GM12878 (cell line): ENCODE data around the gene ANKRD53. TPM values are rescaled to one million over a fixed set of nuclear protein-coding genes. Genes with fewer than 3 reads are reported as not detected.

Experiments
- ATAC-seq: fragments of 200-7000 bp; cut with Tn5 transposase; 3 replicates; pipeline ENCODE4 v1.9.1; 2020; ENCODE audit warnings: mild to moderate bottlenecking, moderate library complexity
- BruUV-seq: library from RNA; stranded (reverse); fragments of 400-500 nt; replicated peaks from 2 replicates; lab custom pipeline; 2021; lab: Mats Ljungman, UMichigan
- CTCF ChIA-PET: fragments of 300-600 bp; sonication (Branson Sonifier 250); formaldehyde crosslinking; extraction: SDS; loops from one replicate; lab custom pipeline; 2021; ENCODE audit warnings: inconsistent platforms; lab: Yijun Ruan, JAX
- POLR2A ChIA-PET: fragments of 350-600 bp; formaldehyde crosslinking; extraction: SDS; loops from one replicate; lab custom pipeline; 2021; ENCODE audit warnings: inconsistent platforms; lab: Charles Lee
- RAD21 ChIA-PET: fragments of 300-600 bp; sonication (Branson Sonifier 250); formaldehyde crosslinking; loops from one replicate; lab custom pipeline; 2023; ENCODE audit warnings: antibody characterized with exemption; ENCODE audit not compliant: unreplicated experiment; lab: Charles Lee
- SMC1A ChIA-PET: fragments of 300-600 bp; sonication (Branson Sonifier 250); formaldehyde crosslinking; loops from one replicate; lab custom pipeline; 2023; ENCODE audit not compliant: unreplicated experiment, uncharacterized antibody; lab: Charles Lee
- DNase-seq: peaks from one replicate; pipeline ENCODE4 v3.0.0-alpha.2; 2011; ENCODE audit warnings: low read depth, low spot score
- FAIRE-seq: peaks from 3 replicates; lab custom pipeline; 2011; peaks lifted over from hg19 to GRCh38; lab: Jason Lieb, UNC
- H2AFZ ChIP-seq: 2 replicates; pipeline ENCODE4 v1.6.0; 2011; ENCODE audit warnings: low read depth, low read length, control low read depth; ENCODE audit not compliant: control insufficient read depth
- H3K27ac ChIP-seq: 2 replicates; pipeline ENCODE4 v1.5.1; 2011; ENCODE audit warnings: control low read depth; ENCODE audit not compliant: control insufficient read depth, insufficient read depth
- H3K27me3 ChIP-seq, 2 experiments: replicated peaks in 1 of 2; 2 replicates each; pipeline versions ENCODE4 v1.6.0 to v1.6.1; 2011; ENCODE audit warnings: low read length in 1 of 2; ENCODE audit not compliant: control insufficient read depth in 2 of 2, insufficient read depth in 2 of 2
- H3K36me3 ChIP-seq, 2 experiments: 2 replicates each; pipeline ENCODE4 v1.5.1; 2011; ENCODE audit warnings: low read length in 1 of 2; ENCODE audit not compliant: control insufficient read depth in 2 of 2, insufficient read depth in 2 of 2
- H3K4me1 ChIP-seq: 2 replicates; pipeline ENCODE4 v1.6.1; 2011; ENCODE audit warnings: mild to moderate bottlenecking, low read length, moderate library complexity, mixed read lengths; ENCODE audit not compliant: control insufficient read depth, insufficient read depth
- H3K4me2 ChIP-seq: 2 replicates; pipeline ENCODE4 v1.6.0; 2011; ENCODE audit warnings: control low read depth; ENCODE audit not compliant: control insufficient read depth, insufficient read depth
- H3K4me3 ChIP-seq: fragments of 200-600 bp; sonication (generic); 2 replicates; pipeline ENCODE4 v1.5.1; 2016
- H3K79me2 ChIP-seq: 2 replicates; pipeline ENCODE4 v1.6.0; 2011; ENCODE audit warnings: low read length; ENCODE audit not compliant: control insufficient read depth, insufficient read depth
- H3K9ac ChIP-seq: 2 replicates; pipeline ENCODE4 v1.8.0; 2011; ENCODE audit warnings: low read length, control low read depth, mixed read lengths; ENCODE audit not compliant: control insufficient read depth, insufficient read depth
- H3K9me3 ChIP-seq: replicated peaks from 3 replicates; pipeline ENCODE4 v1.5.1; 2011; ENCODE audit warnings: mild to moderate bottlenecking, low read length; ENCODE audit not compliant: control insufficient read depth, insufficient read depth
- H4K20me1 ChIP-seq: 2 replicates; pipeline ENCODE4 v1.6.0; 2011; ENCODE audit not compliant: control insufficient read depth, insufficient read depth
- FOS ChIP-seq: IDR thresholded peaks from 3 replicates; pipeline ENCODE4 v1.6.1; 2011; ENCODE audit warnings: borderline replicate concordance; ENCODE audit not compliant: insufficient read length; ENCODE audit errors: extremely low read depth
- FOXK2 ChIP-seq: fragments of 450-650 bp; IDR thresholded peaks from 2 replicates; pipeline ENCODE4 v1.6.1; 2017; ENCODE audit warnings: mild to moderate bottlenecking, moderate library complexity
- KAT2A ChIP-seq: conservative IDR thresholded peaks from 2 replicates; pipeline ENCODE4 v1.6.1; 2011; ENCODE audit warnings: low read depth, low read length; ENCODE audit not compliant: control insufficient read depth
- NFYA ChIP-seq: IDR thresholded peaks from 2 replicates; pipeline ENCODE4 v1.6.1; 2011; ENCODE audit warnings: low read depth, mild to moderate bottlenecking, low read length, improper control_type of control experiment, borderline replicate concordance
- NKRF ChIP-seq: fragments of 450-650 bp; conservative IDR thresholded peaks from 2 replicates; pipeline ENCODE4 v1.6.1; 2017; ENCODE audit warnings: mild to moderate bottlenecking, moderate library complexity
- NR2C2 ChIP-seq: IDR thresholded peaks from 2 replicates; pipeline ENCODE4 v1.6.1; 2011; ENCODE audit warnings: borderline replicate concordance, low read depth; ENCODE audit not compliant: control insufficient read depth, insufficient read length
- PML ChIP-seq: IDR thresholded peaks from 2 replicates; pipeline ENCODE4 v1.6.1; 2012; ENCODE audit warnings: low read length, inconsistent platforms
- RCOR1 ChIP-seq: conservative IDR thresholded peaks from 2 replicates; pipeline ENCODE4 v1.6.1; 2012; ENCODE audit warnings: low read depth, low read length, improper control_type of control experiment
- SIN3A ChIP-seq: IDR thresholded peaks from 2 replicates; pipeline ENCODE4 v1.6.1; 2012; ENCODE audit warnings: low read depth, low read length, improper control_type of control experiment
- SMARCA5 ChIP-seq: fragments of 450-650 bp; IDR thresholded peaks from 2 replicates; pipeline ENCODE4 v1.6.1; 2017; ENCODE audit warnings: mild to moderate bottlenecking
- SUZ12 ChIP-seq: fragments of 200-600 bp; sonication (generic); IDR thresholded peaks from one replicate; pipeline ENCODE4 v1.6.1; 2018; ENCODE audit warnings: antibody characterized with exemption, mild to moderate bottlenecking; ENCODE audit not compliant: unreplicated experiment
- TAF1 ChIP-seq: IDR thresholded peaks from 2 replicates; pipeline ENCODE4 v1.6.1; 2011; ENCODE audit warnings: mild to moderate bottlenecking, low read depth, low read length, borderline replicate concordance
- TBL1XR1 ChIP-seq: IDR thresholded peaks from 2 replicates; pipeline ENCODE4 v1.6.1; 2012; ENCODE audit warnings: low read depth, low read length, improper control_type of control experiment
- WRNIP1 ChIP-seq: IDR thresholded peaks from 2 replicates; pipeline ENCODE4 v1.6.1; 2011; ENCODE audit warnings: low read depth, low read length, improper control_type of control experiment, borderline replicate concordance
- ZNF217 ChIP-seq: fragments of 450-650 bp; IDR thresholded peaks from 2 replicates; pipeline ENCODE4 v1.6.1; 2017; ENCODE audit warnings: antibody characterized with exemption, mild to moderate bottlenecking
- ZNF622 ChIP-seq: fragments of 450-650 bp; IDR thresholded peaks from 2 replicates; pipeline ENCODE4 v1.6.1; 2017; ENCODE audit warnings: mild to moderate bottlenecking, inconsistent platforms
- WGBS: methylation state at CpG from one replicate; pipeline ENCODE4 v1.1.6; 2016; ENCODE audit warnings: low lambda C conversion rate; ENCODE audit not compliant: insufficient replicate concordance, insufficient coverage; ENCODE audit errors: missing lambda C conversion rate; 5-methylcytosine and 5-hydroxymethylcytosine counted together
- in situ Hi-C: fragments of 300-500 bp; cut with MboI; formaldehyde crosslinking; loops from 9 replicates; pipeline ENCODE4 v1.14.3; 2018; ENCODE audit warnings: mixed read lengths
- intact Hi-C: fragments of 100-400 bp; cut with micrococcal nuclease; formaldehyde crosslinking; loops from one replicate; pipeline ENCODE4 v1.14.2; 2022; ENCODE audit not compliant: unreplicated experiment
- polyA plus RNA-seq, 11 experiments: library from polyadenylated mRNA; depleted of rRNA in 4 of 11; unstranded in 6 of 11; stranded (reverse) in 5 of 11; fragments of >200 nt; fragmentation: Nextera tagmentation in 4 of 11; fragmentation: Illumina TruSeq in 1 of 11; extraction: Ambion mirVana in 4 of 11; extraction: Trizol in 1 of 11; gene quantifications; 1 replicate in 1 of 11; 2 replicates in 10 of 11; pipeline versions ENCODE4 v1.2.1 to v1.2.3, GENCODE V29; 2011 to 2016; ENCODE audit warnings: inconsistent platforms in 2 of 11, missing spikeins in 2 of 11, low read depth in 1 of 11
- total RNA-seq, 4 experiments: library from RNA; depleted of rRNA in 3 of 4; stranded (reverse); fragments of >200 nt in 3 of 4; fragmentation: Illumina TruSeq in 1 of 4; extraction: Trizol in 1 of 4; gene quantifications; 2 replicates each; pipeline versions ENCODE4 v1.2.1 to v1.2.3, GENCODE V29; 2013 to 2021
- TF ChIP-seq, protein P1 (sequence below): fragments of 450-650 bp; formaldehyde crosslinking; IDR thresholded peaks from 2 replicates; pipeline ENCODE4 v1.5.0; 2022; ENCODE audit warnings: mild to moderate bottlenecking, missing genetic modification characterization

Gene ANKRD53
- total and polyA plus RNA-seq, 10 of the 15 experiments (the other 5 are each of a cell fraction or from before 2014, with no cell fraction given), result 0.04 TPM; not detected in 8

DNA sequence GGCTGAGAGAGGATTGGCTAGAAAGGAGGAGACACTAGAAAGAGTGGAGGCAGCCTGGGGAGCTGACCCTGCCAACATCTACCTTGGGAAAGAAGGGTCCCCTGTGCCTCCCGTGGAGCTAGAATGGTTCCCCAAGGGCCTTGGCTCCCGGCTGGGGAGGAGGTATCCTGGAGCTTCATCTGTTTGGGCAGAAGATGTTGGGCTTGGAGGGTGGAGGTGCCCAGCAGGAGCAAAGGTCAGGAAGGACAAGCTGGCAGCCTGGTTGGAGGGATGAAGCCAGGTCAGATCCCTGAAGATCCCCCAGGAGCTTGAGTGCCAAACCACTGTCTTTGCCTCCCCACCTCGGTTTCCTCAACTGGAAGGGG lies 39.9 kb upstream of the ANKRD53 start:
- ChIA-PET POLR2A (no interaction called here), RAD21 (no interaction called here), SMC1A (no interaction called here), CTCF (interaction anchor here (0.6 to 1.8 kb wide), 2 partner anchors 10 to 339 kb away, joined by 3 to 4 read pairs; no protein-coding TSS in a partner anchor)
- no peak overlapping the region for H3K9ac ChIP-seq
- FAIRE-seq (no peak), DNase-seq (no peak), ATAC-seq (no peak)
- no peaks in the 10 kb centered on the region for H4K20me1 ChIP-seq
- H3K4me3 ChIP-seq, result no peak overlapping the region
- intact Hi-C loops, result no loop called here
- WGBS, result 18% methylated on average over 3 of the region's 3 CpGs
- H3K27ac ChIP-seq, result no peak overlapping the region
- peaks cover 0 to 4% of the 10 kb centered on the region in 2 experiments; a peak in 2 of 4 replicates for H3K27me3 ChIP-seq
- no peak overlapping the region for H3K4me2 ChIP-seq
- H3K9me3 ChIP-seq, result no peaks in the 10 kb centered on the region
- H3K4me1 ChIP-seq, result no peaks in the 10 kb centered on the region
- in situ Hi-C loops, result no loop called here
- no peak overlapping the region for H2AFZ ChIP-seq
- H3K79me2 ChIP-seq, result no peaks in the 10 kb centered on the region
- no peaks in the 10 kb centered on the region for H3K36me3 ChIP-seq
- no TSS peak for BruUV-seq
- TF ChIP-seq FOS (no peak), SMARCA5 (no peak), NKRF (no peak), ZNF217 (no peak), KAT2A (no peak), TAF1 (no peak), SIN3A (no peak), WRNIP1 (no peak), NR2C2 (no peak), RCOR1 (no peak), PML (no peak), SUZ12 (no peak), TBL1XR1 (no peak), FOXK2 (no peak), ZNF622 (no peak), NFYA (no peak)
- TF ChIP-seq, protein P1, sequence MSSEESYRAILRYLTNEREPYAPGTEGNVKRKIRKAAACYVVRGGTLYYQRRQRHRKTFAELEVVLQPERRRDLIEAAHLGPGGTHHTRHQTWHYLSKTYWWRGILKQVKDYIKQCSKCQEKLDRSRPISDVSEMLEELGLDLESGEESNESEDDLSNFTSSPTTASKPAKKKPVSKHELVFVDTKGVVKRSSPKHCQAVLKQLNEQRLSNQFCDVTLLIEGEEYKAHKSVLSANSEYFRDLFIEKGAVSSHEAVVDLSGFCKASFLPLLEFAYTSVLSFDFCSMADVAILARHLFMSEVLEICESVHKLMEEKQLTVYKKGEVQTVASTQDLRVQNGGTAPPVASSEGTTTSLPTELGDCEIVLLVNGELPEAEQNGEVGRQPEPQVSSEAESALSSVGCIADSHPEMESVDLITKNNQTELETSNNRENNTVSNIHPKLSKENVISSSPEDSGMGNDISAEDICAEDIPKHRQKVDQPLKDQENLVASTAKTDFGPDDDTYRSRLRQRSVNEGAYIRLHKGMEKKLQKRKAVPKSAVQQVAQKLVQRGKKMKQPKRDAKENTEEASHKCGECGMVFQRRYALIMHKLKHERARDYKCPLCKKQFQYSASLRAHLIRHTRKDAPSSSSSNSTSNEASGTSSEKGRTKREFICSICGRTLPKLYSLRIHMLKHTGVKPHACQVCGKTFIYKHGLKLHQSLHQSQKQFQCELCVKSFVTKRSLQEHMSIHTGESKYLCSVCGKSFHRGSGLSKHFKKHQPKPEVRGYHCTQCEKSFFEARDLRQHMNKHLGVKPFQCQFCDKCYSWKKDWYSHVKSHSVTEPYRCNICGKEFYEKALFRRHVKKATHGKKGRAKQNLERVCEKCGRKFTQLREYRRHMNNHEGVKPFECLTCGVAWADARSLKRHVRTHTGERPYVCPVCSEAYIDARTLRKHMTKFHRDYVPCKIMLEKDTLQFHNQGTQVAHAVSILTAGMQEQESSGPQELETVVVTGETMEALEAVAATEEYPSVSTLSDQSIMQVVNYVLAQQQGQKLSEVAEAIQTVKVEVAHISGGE, result no peak
